Thoracic aorta (tissue), 2 donors: ENCODE measurements around the gene PNMA6F. TPM values are rescaled to one million over a fixed set of nuclear protein-coding genes. Genes with fewer than 3 reads are reported as not detected.

Experiments used
- ATAC-seq: fragments of 150-250 bp; one replicate; pipeline ENCODE4 v1.8.0; 2017; ENCODE audit warnings: low read depth; ENCODE audit not compliant: insufficient number of reproducible peaks, low FRiP score
- DNase-seq: peaks from one replicate; pipeline ENCODE4 v3.0.0-alpha.2; 2020; ENCODE audit warnings: low spot score
- H3K27ac ChIP-seq, 2 donors: fragments of 200-600 bp; sonication (generic); 1 replicate in 1 of 2; 2 replicates in 1 of 2; pipeline ENCODE4 v1.5.1; 2016; ENCODE audit warnings: mild to moderate bottlenecking in 2 of 2, moderate library complexity in 2 of 2
- H3K27me3 ChIP-seq: fragments of 200-600 bp; sonication (generic); replicated peaks from 2 replicates; pipeline ENCODE4 v1.6.0; 2016; ENCODE audit warnings: mild to moderate bottlenecking; ENCODE audit not compliant: insufficient read depth
- H3K36me3 ChIP-seq: fragments of 200-600 bp; sonication (generic); one replicate; pipeline ENCODE4 v1.5.1; 2016
- H3K4me1 ChIP-seq, 2 donors: fragments of 200-600 bp; sonication (generic); 1 replicate in 1 of 2; 2 replicates in 1 of 2; pipeline versions ENCODE4 v1.5.1 to v1.6.0; 2016; ENCODE audit warnings: low read depth in 2 of 2, mild to moderate bottlenecking in 1 of 2; ENCODE audit not compliant: control insufficient read depth in 1 of 2
- H3K4me3 ChIP-seq: fragments of 200-600 bp; sonication (generic); 2 replicates; pipeline ENCODE4 v1.5.1; 2016; ENCODE audit warnings: mild to moderate bottlenecking
- H3K9me3 ChIP-seq: fragments of 200-600 bp; sonication (generic); 2 replicates; pipeline ENCODE4 v1.5.1; 2016
- CTCF ChIP-seq: fragments of 200-600 bp; sonication (generic); IDR thresholded peaks from one replicate; pipeline ENCODE4 v1.5.1; 2019; ENCODE audit warnings: antibody characterized with exemption
- total RNA-seq, 2 donors: library from RNA; depleted of rRNA; stranded (reverse); fragments of >200 nt; gene quantifications; one replicate each; pipeline versions ENCODE4 v1.1.0 to v1.2.3, GENCODE V29; 2016

The PNMA6F gene
- total RNA-seq, 2 donors from 2014 or later, result not detected

- Histone ChIP-seq H3K9me3 (no peaks in the 10 kb centered on the region), H3K27me3 (no peaks in the 10 kb centered on the region), H3K36me3 (no peaks in the 10 kb centered on the region), H3K4me1 (no peaks in the 10 kb centered on the region), H3K27ac (no peak overlapping the region), H3K4me3 (no peak overlapping the region)
- TF ChIP-seq CTCF, result no peak
- ATAC-seq (no peak), DNase-seq (no peak)
These were observed 14.0 kb downstream of the PNMA6F start for GRCh38 chrX:153307276-153308178.

- Histone ChIP-seq H3K36me3 (no peaks in the 10 kb centered on the region), H3K27me3 (no peaks in the 10 kb centered on the region), H3K4me1 (no peaks in the 10 kb centered on the region), H3K4me3 (no peak overlapping the region), H3K9me3 (no peaks in the 10 kb centered on the region), H3K27ac (no peak overlapping the region)
- no peak for TF ChIP-seq CTCF
- no peak for ATAC-seq
- DNase-seq, result no peak
These were observed 14.9 kb downstream of the PNMA6F start for GRCh38 chrX:153306527-153307115.

- Histone ChIP-seq H3K27ac (no peak overlapping the region), H3K9me3 (no peaks in the 10 kb centered on the region), H3K27me3 (no peaks in the 10 kb centered on the region), H3K4me1 (no peaks in the 10 kb centered on the region), H3K36me3 (no peaks in the 10 kb centered on the region), H3K4me3 (no peak overlapping the region)
- TF ChIP-seq CTCF, result no peak
- ATAC-seq (no peak), DNase-seq (no peak)
These were observed 15.6 kb downstream of the PNMA6F start for GRCh38 chrX:153305972-153306371.

GRCh38 chrX:153304988-153305736, 16.4 kb downstream of the PNMA6F start:
- no peak for TF ChIP-seq CTCF
- no peak for ATAC-seq

More at GRCh38 chrX:153304988-153305736, 16.4 kb downstream of the PNMA6F start:
- Histone ChIP-seq H3K36me3 (no peaks in the 10 kb centered on the region), H3K9me3 (no peaks in the 10 kb centered on the region), H3K27ac (no peak overlapping the region), H3K4me1 (peaks cover 0 to under 1% of the 10 kb centered on the region in 2 donors), H3K27me3 (no peaks in the 10 kb centered on the region), H3K4me3 (no peak overlapping the region)
- DNase-seq, result no peak
